C1 segment of cervical spinal cord (tissue), 14 donors: ENCODE measurements around the gene LPIN2.
"Not testable (repeated sequence)": the region's sequence is repeated elsewhere in the genome, so short reads cannot be mapped to it uniquely, and the experiment has no call there.

Source experiments
- DNase-seq, 14 donors: peaks; one replicate each; lab custom pipeline; 2025; lab: John Stamatoyannopoulos, UW

The LPIN2 gene

DNA sequence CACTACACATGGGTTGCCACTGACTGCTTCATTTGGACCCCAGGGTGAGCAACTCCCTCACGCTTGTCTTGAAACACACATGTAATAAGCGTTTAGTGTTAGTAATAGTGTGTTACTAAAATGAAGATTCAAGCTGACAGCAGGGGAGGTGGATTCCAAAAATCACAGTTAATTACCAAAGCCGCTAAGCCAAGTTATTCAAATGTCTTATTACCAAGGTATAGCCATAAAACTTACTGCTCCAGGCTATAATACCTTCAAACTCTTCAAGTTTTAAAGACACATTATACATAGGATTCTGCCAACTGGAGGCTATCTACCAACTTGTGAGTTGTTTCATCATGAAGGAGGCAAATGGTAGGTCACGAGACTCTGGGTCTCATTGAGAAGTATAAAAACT is 2.9 kb downstream of the LPIN2 start:
- no peak for DNase-seq

DNA sequence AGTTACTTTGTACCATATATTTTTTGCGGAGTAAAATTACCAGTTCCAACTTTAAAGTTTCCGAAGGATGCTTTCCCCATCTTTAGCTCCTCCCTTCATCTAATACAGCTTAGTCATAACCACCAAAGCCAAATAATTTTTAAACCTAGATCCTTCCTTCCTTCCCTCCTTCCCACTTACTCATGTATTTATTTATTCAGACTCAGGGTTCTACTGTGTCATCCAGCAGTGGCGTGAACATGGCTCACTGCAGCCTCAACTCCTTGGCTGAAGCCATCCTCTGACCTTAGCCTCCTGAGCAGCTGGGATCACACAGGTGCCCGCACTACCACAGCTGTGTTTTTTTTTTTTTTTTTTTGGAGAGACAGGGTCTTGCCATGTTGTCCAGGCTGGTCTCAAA is 4.4 kb downstream of the LPIN2 start:
- DNase-seq, result no peak

DNA sequence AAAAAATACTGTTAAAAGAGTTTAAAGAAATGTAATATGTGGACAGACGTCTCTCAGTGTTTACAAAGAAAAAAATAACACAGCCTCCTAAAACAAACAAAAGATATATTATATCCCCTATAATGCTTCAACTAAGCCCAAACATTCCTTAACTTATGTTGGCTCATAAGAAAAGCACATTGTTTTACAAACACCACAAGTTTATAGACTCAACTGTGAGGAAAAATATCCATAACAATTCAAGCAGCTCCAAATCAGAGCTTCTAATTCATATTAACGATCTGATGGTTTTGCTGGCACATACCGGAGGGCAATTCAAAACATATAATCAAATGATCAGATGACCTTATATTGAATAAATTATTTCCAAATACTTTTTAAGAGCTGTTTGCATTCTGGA is 5.5 kb downstream of the LPIN2 start:
- no peak for DNase-seq

DNA sequence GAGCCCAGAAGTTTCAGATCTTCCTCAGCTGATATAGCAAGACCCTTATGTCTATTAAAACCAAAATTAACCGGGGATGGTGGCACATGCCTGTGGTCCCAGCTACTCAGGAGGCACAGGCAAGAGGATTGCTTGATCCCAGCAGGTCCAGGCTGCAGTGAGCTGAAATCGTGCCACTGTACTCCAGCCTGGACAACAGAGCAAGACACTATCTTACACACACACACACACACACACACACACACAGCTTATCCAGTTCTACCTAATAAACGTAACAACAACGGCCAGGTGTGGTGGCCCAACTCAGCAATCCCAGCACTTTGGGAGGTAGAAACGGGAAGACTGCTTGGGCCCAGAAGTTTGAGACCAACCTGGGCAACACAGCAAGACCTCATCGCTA is 7.5 kb downstream of the LPIN2 start:
- no peak for DNase-seq

DNA sequence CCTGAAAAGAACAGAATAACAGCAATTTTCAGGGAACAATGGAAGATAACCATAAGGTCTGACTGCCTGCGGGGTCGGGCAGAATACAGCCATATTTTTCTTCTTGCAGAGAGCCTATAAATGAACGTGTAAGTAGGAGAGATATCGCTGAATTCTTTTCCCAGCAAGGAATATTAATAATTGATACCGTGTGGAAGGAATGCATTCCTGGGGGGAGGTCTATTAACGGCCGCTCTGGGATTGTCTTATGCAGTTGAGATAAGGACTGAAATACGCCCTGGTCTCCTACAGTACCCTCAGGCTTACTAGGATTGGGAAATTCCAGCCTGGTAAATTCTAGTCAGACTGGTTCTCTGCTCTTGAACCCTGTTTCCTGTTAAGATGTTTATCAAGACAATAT is 9.2 kb downstream of the LPIN2 start:
- DNase-seq, result not testable (repeated sequence)

DNA sequence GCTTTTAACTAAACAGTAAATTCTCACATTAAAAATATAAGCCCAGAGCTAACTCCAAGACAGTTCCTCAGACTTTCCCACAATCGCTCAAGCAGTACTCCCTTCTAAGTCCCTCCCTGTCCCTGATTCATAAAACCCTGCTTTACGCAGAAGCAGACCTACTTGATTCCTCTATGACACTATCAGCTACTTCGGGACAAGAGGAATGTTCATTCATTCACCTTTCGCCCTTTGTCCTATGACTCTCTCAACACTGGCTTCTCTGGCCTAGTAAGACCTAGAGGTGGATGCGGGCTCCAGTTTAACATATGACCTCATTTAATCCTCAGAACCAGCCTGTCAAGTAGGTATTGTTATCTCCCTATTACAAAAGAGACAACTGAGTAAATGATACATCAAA is 10.2 kb downstream of the LPIN2 start:
- no peak for DNase-seq

DNA sequence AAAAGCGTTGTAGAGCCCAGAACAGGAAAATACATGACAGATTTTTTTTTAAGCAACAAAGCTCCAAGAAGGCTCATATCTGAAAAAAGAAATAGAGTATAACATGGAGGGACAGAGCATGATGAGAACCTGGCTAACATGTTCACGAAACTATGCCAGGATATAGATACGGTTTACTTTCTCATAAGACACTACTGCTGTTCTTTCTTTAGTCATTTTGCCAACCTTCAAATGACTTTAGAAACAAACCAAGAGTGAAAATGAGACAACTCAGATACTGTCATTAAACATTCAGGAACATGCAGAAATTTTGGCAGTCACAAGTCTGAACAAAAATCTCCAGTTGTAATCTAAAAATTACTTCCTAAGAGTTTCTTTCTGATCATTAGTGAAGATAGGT is 14.3 kb downstream of the LPIN2 start:
- DNase-seq, result no peak

DNA sequence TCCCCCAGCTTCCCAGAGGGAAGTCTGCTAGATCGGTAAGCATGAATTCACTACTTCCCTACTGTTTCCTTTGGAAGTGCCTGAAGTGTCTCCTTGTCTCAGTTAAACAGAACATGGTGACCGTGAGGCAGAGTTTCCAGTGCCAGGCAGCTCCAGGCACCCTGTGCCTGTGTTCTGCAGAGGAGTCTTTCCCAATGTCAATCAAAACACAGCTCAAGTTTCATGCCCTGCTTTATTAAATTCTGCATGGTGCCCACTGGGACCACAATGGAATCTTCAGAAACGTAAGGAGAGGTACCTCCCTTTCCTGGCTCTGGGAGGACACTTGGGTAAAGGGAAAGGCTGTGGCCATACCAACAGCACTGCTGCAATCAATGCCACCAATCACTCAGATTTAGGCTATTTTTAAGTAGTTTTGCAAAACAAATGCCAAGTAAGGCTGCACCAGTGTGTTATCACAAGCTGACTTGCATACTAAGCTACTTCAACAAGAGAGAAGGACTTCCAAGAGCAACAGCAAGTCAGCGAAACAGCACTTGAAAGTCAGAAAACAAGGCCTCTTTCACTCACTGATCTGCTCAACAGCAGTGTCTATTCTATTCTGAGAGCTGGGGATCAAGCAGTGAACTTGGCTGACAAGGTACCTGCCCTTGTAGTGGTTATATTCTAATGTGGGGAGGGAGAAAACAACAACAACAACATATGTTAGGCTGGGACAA is 14.9 kb downstream of the LPIN2 start:
- peak in 3 of 14 donors; percentile 12 to 60 (median 45) for DNase-seq

DNA sequence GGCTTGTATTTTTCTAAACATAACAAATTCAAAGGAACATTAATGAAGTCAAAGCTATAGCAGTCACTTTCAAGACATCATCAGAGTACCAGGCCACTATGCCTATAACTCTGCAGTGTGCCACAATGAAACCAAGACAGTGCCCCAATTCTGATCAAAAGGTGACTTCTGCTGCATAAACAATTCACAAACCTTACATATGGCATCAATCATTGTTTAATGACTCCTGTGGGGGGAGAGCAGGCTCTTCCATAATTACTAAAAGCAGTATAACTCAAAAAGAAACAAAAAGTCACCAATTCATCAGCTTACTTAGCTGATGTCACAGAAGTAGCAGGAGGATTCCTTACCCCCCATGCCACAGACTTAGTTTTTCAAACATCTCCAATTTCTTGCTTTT is 15.5 kb downstream of the LPIN2 start:
- DNase-seq, result no peak

DNA sequence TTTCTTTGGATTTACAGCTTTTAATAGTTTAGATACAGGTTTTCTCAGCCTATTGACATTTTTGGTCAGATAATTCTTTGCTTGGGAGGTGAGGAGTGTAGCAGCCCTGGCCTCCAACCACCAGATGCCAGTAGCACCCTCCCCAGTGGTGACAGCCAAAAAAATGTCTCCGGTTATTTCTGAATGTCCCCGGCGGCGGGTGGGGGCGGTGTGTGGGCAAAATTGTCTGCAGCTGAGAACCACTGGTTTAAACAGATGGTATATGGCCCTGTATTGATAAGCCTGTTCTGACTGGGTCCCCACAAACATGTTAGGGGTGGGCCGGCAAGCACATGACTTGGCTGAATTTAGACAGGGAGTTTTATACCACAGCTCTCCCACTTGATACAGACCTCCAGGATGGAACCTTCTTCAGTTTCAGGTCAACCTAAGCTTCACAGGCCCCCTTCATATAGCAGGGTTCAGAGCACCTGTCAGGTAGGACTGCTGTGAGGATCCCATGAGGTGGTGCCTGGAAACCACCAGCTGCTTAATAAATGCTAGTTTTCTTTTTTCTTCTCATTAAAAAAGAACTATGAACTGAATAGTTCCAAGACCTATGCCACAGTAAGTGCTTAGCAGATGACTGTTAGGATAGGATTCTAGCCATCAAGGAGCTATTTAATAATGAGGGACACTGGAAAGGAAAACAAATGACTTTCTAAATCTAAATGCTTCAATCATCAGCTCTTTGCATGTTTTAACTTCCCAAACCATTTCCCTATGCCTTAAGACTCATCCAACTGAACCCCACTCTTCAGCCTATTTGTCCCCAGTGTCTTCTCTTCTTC is 18.1 kb downstream of the LPIN2 start:
- DNase-seq, result no peak

DNA sequence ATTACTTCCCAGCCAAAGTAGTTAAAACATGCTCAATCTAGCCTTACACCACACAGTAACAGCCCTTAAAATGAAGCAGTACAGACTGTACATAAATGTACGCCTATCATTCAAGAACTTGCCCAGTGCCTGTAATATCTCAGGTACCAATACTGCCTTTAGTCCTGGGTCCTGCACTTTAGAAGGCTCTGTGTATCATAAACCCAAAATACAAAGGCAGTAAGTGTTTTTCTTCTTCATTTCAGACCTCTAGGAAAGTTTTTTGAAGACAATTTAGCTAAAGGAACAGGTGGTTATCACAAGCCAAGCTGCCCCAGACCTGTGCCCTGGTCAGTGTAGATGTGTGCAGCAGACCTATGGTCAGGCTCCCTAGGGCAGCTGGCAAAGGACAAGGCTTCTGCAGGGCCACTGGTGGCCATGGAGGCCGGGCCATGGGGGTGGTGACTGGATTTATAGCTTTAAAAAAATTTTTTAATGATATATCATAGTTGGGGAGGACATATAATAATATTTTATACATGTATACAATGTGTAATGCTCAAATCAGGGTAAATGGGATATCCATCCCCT is 18.8 kb downstream of the LPIN2 start:
- no peak for DNase-seq

DNA sequence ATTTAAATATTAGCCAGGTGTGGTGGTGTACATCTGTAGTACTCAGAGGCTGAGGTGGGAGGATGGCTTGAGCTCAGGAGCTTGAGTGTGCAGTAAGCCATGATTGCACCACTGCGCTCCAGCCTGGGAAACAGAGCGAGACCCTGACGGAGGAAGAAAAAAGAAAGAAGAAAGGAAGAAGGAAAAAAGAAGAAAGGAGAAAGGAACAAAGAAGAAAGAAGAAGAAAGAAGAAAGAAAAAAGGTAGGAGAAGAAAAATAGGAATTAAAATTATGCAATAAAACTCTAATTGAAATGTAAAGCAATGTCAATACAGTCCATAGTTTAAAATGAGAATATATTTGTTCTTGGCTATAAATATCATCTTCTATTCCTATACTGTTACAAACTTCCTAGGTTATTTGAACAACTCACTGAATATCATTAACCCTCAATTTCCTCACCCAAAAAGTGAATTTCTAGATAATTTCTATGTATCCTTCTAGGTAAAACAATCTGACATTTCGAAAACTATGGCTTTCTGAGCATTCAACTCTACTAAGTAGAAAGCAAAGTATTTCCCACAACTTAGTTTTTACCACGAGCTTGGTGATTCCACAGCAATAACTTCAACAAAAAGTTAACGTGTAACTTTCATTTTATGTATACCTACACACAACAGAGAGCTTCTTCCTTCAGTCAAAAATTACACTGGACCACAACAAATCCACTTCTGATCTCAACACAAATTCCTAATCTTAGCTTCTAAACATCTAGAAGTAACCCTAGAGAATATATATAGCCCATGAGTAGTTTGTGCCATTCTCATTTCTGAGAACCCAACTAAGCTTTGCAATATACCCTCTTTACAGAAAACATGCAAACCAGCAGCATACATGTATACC is 19.7 kb downstream of the LPIN2 start:
- no peak for DNase-seq

DNA sequence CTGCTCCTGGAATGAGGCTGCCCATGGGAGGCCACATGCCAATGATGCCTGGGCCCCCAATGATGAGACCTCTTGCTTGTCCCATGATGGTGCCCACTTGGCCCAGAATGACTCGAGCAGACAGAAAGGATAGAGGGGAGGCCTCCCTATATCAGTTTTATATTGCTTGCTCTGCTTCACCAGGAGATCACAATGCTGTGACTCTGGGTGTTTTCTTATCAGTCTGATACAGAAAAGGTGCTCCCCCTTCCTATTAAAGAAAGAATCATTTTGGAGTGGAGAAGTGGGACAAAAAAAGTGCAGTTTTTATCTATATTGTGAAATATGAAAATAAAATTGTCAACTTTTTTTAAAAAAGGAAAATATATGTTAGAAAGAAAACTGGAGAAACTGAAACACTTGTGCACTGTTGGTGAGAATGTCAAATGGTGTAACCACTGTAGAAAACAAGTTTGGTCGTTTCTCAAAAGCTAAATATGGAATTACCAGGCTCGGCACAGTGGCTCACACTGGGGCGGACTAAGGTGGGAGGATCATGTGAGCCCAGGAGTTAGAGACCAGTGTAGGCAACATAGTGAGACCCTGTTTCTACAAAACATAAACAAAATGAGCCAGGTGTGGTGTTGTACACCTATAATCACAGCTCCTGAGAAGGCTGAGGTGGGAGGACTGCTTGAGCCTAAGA is 21.8 kb downstream of the LPIN2 start:
- no peak for DNase-seq

DNA sequence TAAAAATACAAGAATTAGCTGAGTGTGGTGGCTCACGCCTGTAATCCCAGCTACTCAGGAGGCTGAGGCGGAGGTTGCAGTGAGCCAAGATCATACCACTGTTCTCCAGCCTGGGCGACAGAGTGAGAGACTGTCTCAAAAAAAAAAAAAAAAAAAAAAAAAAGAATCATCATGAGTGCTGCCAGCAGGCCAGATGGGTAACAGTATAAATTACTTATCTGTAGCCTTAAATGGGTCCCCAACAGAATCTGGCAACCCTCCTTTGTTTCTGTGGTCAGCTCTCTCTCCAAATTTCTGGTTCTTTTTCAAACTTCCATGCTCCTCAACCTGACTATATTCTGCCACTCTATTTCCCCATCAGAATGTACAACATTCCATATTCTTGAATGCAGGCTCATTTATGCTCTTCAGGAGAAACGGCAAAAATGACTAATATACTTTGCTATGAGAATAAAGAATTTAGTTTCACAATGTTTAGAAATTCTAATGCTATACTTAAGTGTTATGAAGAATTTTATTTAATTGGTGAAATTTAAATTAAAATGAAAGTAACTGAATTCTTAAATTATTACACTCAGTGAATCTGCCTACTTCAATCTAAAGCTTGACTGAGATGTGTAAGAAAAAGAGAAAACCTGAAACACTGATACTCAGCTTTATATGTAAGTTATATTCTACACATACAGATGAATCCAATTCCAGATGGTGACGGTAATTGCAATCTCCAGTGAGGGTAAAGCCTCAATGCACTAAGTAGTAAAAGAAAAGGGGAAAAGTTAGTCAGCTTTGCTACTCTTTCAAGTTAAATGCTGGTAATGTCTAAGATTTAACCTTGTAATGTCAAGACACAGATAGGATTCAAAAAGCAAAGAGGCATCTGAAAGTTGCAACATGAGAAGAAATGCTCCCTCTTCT is 24.8 kb downstream of the LPIN2 start:
- DNase-seq, result no peak

DNA sequence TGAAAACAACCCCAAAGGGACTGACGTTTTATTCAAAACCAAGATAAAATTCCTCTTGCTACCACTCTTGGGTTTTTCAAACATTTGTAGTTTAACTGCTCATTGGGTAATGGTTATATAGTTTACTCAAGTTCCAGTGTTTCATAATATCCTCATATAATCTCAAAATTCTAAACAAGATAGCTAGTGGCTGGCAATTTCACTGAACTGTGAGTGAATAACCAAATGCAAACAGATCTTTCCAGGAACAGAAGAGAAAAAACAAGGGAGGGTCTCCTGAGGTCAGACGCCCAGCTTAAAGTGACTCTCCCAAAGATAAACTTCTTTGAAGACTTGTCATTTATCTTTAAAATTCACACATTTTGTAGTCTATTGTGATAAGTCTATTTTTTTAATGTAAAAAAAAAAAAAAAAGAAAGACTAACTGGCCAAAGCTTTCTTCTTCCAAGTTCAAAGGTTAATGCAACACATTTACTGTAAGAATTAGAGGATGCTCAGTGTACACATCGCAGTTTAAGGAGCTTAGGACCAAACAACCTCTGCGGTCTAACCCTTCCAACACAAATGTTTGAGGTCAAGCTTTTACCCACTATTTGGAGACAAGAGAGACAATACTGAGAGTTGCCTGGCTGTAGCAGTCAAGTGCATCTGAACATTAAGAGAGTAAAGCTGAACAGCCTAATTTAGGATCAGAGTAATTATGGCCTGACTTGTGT is 26.6 kb downstream of the LPIN2 start:
- no peak for DNase-seq

DNA sequence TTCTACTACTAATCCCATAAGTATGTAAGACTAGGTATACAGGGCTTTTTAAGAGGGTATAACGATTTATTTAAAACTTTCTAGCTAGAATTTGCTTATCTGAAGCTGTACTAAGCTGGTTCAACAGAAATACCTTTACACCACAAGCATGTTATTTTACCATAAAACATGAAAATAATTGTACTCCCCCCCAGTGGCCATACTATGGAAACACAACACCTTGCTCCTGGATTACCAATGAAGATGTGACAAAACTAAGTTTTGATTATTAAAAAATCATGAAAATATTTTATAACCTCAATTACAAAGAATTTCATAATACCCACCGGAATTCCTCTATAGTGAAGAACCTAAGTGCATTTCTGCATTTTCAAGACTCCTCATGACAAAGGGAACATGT is 27.3 kb downstream of the LPIN2 start:
- DNase-seq, result no peak

DNA sequence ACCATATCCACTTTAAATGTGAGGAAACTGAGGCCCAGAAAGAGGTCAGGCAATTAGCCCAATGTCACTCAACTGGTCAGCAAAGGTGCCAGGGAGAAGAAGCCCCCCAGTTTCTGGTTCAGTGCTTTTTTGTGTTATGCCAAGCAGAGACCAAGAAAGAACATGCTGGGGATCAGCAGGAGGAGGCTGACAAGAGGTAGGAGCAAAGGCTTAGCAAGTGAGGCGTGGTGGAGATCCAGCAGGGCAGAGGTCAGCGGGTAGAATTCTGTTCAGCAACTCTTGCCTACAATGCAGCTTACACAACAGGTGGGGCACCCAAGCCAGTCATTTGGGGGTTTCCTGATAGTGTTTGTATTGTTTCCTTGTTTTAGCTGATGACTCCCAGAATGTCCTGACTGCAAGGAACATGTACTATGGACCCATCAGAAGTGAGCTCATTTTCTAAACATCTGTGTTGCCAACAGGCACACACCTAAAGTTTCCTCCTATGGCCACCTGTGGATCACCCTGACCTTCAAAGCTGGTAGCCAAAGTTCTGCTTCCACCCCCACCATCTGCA is 28.2 kb downstream of the LPIN2 start:
- DNase-seq, result no peak

DNA sequence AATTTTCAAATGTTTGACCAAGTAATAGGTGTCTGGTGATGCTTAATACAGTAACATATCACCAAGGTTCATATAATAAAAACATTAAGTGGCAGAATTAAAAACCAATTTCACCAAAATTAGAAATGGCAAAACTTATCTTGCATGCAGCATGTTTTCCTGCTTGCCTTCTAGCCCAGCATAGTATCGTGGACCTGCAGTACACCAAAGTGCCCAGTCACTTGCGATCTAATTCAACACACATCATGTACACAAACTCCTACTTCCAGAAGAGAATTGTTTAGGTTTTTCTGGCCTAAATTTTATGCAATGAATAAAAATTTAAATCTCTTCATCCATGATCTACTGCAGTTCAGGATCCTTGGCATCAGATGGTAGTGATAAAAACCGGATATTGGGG is 28.9 kb downstream of the LPIN2 start:
- DNase-seq, result no peak

DNA sequence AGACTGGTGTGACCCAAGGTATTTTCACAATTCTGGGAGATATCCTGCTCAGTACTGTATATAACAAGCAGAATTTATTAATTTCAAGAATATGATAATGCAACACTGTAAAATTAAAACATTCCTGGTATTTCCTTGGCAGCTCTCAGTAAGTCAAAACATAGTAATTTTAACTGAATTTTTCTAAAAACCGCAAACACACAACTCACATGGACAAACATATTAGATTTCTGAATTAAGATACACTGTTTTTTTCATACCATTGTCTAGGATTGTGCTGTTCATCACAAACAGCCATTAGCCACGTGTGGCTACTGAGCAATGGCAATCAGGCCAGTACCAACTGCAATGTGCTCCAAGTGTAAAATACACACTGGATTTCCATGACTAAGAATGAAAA is 29.6 kb downstream of the LPIN2 start:
- DNase-seq, result no peak
